ENCODE measurements around the gene KLF13.

GRCh38 chr15:31408724-31409123 is 82.1 kb downstream of the KLF13 start:
- TF ChIP-seq TAF1 (IDR thresholded peaks at IDR 0.05; ENCODE audit: low read depth, low read length) (no peak), POLR2AphosphoS5 (IDR thresholded peaks at IDR 0.05; ENCODE audit: low read depth, low read length) (no peak), POLR2A (IDR thresholded peaks at IDR 0.05; ENCODE audit: low read depth, low read length) (no peak), POU2F2 (IDR thresholded peaks at IDR 0.05; ENCODE audit: low read depth, low read length) (no peak), SPI1 (IDR thresholded peaks at IDR 0.05; ENCODE audit: low read depth, low read length) (no peak), PAX5 (IDR thresholded peaks at IDR 0.05; ENCODE audit: insufficient read depth, low read length, severe bottlenecking) (no peak)
